ENCODE results near the gene INTS13. TPM values are rescaled to one million over a fixed set of nuclear protein-coding genes. Genes with fewer than 3 reads are reported as not detected.
A peak's percentile ranks its signal among the peaks of the same experiment; 100 is the strongest.

The INTS13 gene
- total and polyA plus RNA-seq, 2 of the 13 experiments (the other 11 are each of a cell fraction or from before 2014, with no cell fraction given): 16.3 to 43.7 TPM

GRCh38 chr12:26937863-26938700 lies at the start of gene INTS13, which contains the start of gene FGFR1OP2 (continued):
- TF ChIP-seq AFF4 (CRISPR knock-in tag; IDR thresholded peaks at IDR 0.05): no peak
- TF ChIP-seq ZBTB42 (CRISPR knock-in tag; IDR thresholded peaks at IDR 0.05): no peak
- no peak for TF ChIP-seq ZBTB8A (CRISPR knock-in tag; IDR thresholded peaks at IDR 0.05; ENCODE audit: borderline replicate concordance, low read depth)
- peak; percentile 81 for TF ChIP-seq ZNF275 (CRISPR knock-in tag; IDR thresholded peaks at IDR 0.05; ENCODE audit: borderline replicate concordance)
- TF ChIP-seq ZNF292 (CRISPR knock-in tag; IDR thresholded peaks at IDR 0.05; ENCODE audit: borderline replicate concordance, low read depth): peak; percentile 22; the same call in 1 of the 2 replicates
- TF ChIP-seq DNMT3B (CRISPR knock-in tag; conservative IDR thresholded peaks at IDR 0.05): no peak
- no peak for TF ChIP-seq JUND (CRISPR knock-in tag; IDR thresholded peaks at IDR 0.05)
- peak; percentile 45; the same call in 1 of the 2 replicates for TF ChIP-seq HBP1 (CRISPR knock-in tag; IDR thresholded peaks at IDR 0.05; ENCODE audit: low read depth)
- peak; percentile 78; the same call in 1 of the 2 replicates for TF ChIP-seq ZMAT3 (CRISPR knock-in tag; conservative IDR thresholded peaks at IDR 0.05)
- peak; percentile 85 for TF ChIP-seq ZFX (CRISPR knock-in tag; IDR thresholded peaks at IDR 0.05; ENCODE audit: low read depth)
- peak; percentile 32; the same call in 1 of the 2 replicates for TF ChIP-seq FOXP4 (CRISPR knock-in tag; IDR thresholded peaks at IDR 0.05)
- TF ChIP-seq PTBP1 (IDR thresholded peaks at IDR 0.05; ENCODE audit: low read depth, low read length, poor library complexity, severe bottlenecking): no peak
- 0 out of 2 replicates have a peak, but pooled peaks have one; percentile 12 for TF ChIP-seq TBX3 (IDR thresholded peaks at IDR 0.05; ENCODE audit: borderline replicate concordance)
- TF ChIP-seq ZBTB20 (CRISPR knock-in tag; IDR thresholded peaks at IDR 0.05; ENCODE audit: borderline replicate concordance, low read depth): 0 out of 2 replicates have a peak, but pooled peaks have one; percentile 51
- TF ChIP-seq TFDP2 (CRISPR knock-in tag; IDR thresholded peaks at IDR 0.05): peak; percentile 60; the same call in 1 of the 2 replicates

All from HepG2 (cell line).